ENCODE measurements around the gene CD200R1.

GRCh38 chr3:112973325-112974177 lies 1.4 kb downstream of the CD200R1 start:
- no peak for TF ChIP-seq EZH2 (IDR thresholded peaks at IDR 0.05; ENCODE audit: insufficient read depth, poor library complexity, severe bottlenecking)
- TF ChIP-seq EZH2phosphoT487 (IDR thresholded peaks at IDR 0.05; ENCODE audit: insufficient read depth, low read depth) = no peak

Data from GM23248 (cell line).